K562 (cell line): Measurements from ENCODE around the gene CCDC127. TPM values are rescaled to one million over a fixed set of nuclear protein-coding genes. Genes with fewer than 3 reads are reported as not detected.
"Not testable (repeated sequence)": the region's sequence is repeated elsewhere in the genome, so short reads cannot be mapped to it uniquely, and the experiment has no call there.

Experiments used
- ATAC-seq: fragments of 200-7000 bp; cut with Tn5 transposase; 3 replicates; pipeline ENCODE4 v1.9.1; 2020; ENCODE audit warnings: moderate library complexity
- BruUV-seq: library from RNA; stranded (reverse); fragments of 400-500 nt; replicated peaks from 2 replicates; lab custom pipeline; 2021; lab: Mats Ljungman, UMichigan
- CTCF ChIA-PET: fragments of 300-600 bp; formaldehyde crosslinking; extraction: SDS; loops from one replicate; lab custom pipeline; 2021; ENCODE audit warnings: low intra/inter-chr PET ratio; lab: Yijun Ruan, JAX
- POLR2A ChIA-PET: fragments of 300-600, 350-650 bp; sonication (Branson Sonifier 250); formaldehyde crosslinking; extraction: SDS; loops from one replicate; lab custom pipeline; 2021; ENCODE audit warnings: antibody characterized with exemption, inconsistent platforms; lab: Yijun Ruan, JAX
- DNase-seq, 4 experiments: peaks; one replicate each; pipeline versions ENCODE4 v3.0.0 to v3.0.0-alpha.2; 2011 to 2018; ENCODE audit warnings: low spot score in 3 of 4, mixed read lengths in 3 of 4; ENCODE audit errors: extremely low read depth in 1 of 4
- FAIRE-seq: peaks from 2 replicates; lab custom pipeline; 2011; peaks lifted over from hg19 to GRCh38; lab: Jason Lieb, UNC
- H2AFZ ChIP-seq: 2 replicates; pipeline ENCODE4 v1.6.0; 2011; ENCODE audit warnings: low read depth, low read length, control low read depth, inconsistent platforms
- H3K27ac ChIP-seq: fragments of 200-600 bp; 3 replicates; pipeline ENCODE4 v1.8.0; 2011; ENCODE audit warnings: low read depth, mild to moderate bottlenecking, control low read depth, inconsistent platforms, low read length, moderate library complexity, mixed read lengths; ENCODE audit errors: extremely low read depth
- H3K27me3 ChIP-seq, 2 experiments: fragments of 300-600 bp in 1 of 2; 2 replicates in 1 of 2; 3 replicates in 1 of 2; pipeline versions ENCODE4 v1.6.0 to v1.8.0; 2011; ENCODE audit warnings: inconsistent platforms in 2 of 2, low read length in 2 of 2, mild to moderate bottlenecking in 1 of 2, mixed read lengths in 1 of 2, moderate library complexity in 1 of 2; ENCODE audit not compliant: control insufficient read depth in 2 of 2, insufficient read depth in 2 of 2
- H3K36me3 ChIP-seq: fragments of 300-600 bp; 3 replicates; pipeline ENCODE4 v1.8.0; 2011; ENCODE audit warnings: mild to moderate bottlenecking, low read length, inconsistent platforms; ENCODE audit not compliant: control insufficient read depth, insufficient read depth
- H3K4me1 ChIP-seq, 2 experiments: fragments of 200-600 bp in 1 of 2; replicated peaks in 1 of 2; 2 replicates in 1 of 2; 3 replicates in 1 of 2; pipeline versions ENCODE4 v1.5.1 to v1.8.0; 2011; ENCODE audit warnings: inconsistent platforms in 2 of 2, low read length in 2 of 2, mild to moderate bottlenecking in 1 of 2, mixed read lengths in 1 of 2, moderate library complexity in 1 of 2; ENCODE audit not compliant: control insufficient read depth in 2 of 2, insufficient read depth in 2 of 2
- H3K4me2 ChIP-seq: 2 replicates; pipeline ENCODE4 v1.6.1; 2011; ENCODE audit warnings: low read length, control low read depth, inconsistent platforms, mixed read lengths; ENCODE audit not compliant: insufficient read depth
- H3K4me3 ChIP-seq: fragments of 200-600 bp; sonication (generic), shearing (Covaris generic); 2 replicates; pipeline ENCODE4 v1.5.1; 2016; ENCODE audit warnings: control low read depth, inconsistent platforms
- H3K79me2 ChIP-seq: fragments of 200-600 bp; 3 replicates; pipeline ENCODE4 v1.8.0; 2011; ENCODE audit warnings: low read length, inconsistent platforms; ENCODE audit not compliant: control insufficient read depth, insufficient read depth
- H3K9ac ChIP-seq, 2 experiments: 2 replicates each; pipeline versions ENCODE4 v1.6.0 to v1.6.1; 2011; ENCODE audit warnings: low read depth in 2 of 2, low read length in 2 of 2, control low read depth in 1 of 2, inconsistent platforms in 1 of 2, mild to moderate bottlenecking in 1 of 2, mixed read lengths in 1 of 2; ENCODE audit not compliant: insufficient read depth in 1 of 2
- H3K9me1 ChIP-seq: one replicate; pipeline ENCODE4 v1.6.0; 2011; ENCODE audit warnings: inconsistent platforms, mild to moderate bottlenecking, low read length, moderate library complexity; ENCODE audit not compliant: control insufficient read depth, insufficient read depth
- H3K9me3 ChIP-seq: replicated peaks from 2 replicates; pipeline ENCODE4 v1.5.1; 2011; ENCODE audit warnings: low read depth, low read length, inconsistent platforms; ENCODE audit not compliant: control insufficient read depth, insufficient read depth
- H4K20me1 ChIP-seq: replicated peaks from 2 replicates; pipeline ENCODE4 v1.6.1; 2011; ENCODE audit warnings: low read length, inconsistent platforms, mixed read lengths; ENCODE audit not compliant: control insufficient read depth, insufficient read depth
- WGBS: fragments of 100-300 bp; shearing (Covaris generic); methylation state at CpG from one replicate; pipeline ENCODE4 v1.1.6; 2016; ENCODE audit warnings: low coverage, mixed read lengths; ENCODE audit not compliant: insufficient coverage; ENCODE audit errors: missing lambda C conversion rate; 5-methylcytosine and 5-hydroxymethylcytosine counted together
- in situ Hi-C: fragments of 300-500 bp; cut with MboI; formaldehyde crosslinking; loops from 4 replicates; pipeline ENCODE4 v1.15.0; 2018; ENCODE audit warnings: inconsistent platforms, mixed read lengths
- intact Hi-C: fragments of 100-400 bp; cut with micrococcal nuclease; formaldehyde crosslinking; loops from 2 replicates; pipeline ENCODE4 v1.14.2; 2022
- polyA plus RNA-seq, 8 experiments: library from polyadenylated mRNA; depleted of rRNA in 4 of 8; stranded (reverse) in 5 of 8; unstranded in 3 of 8; fragments of >200 nt; fragmentation: Nextera tagmentation in 2 of 8; fragmentation: Illumina TruSeq in 1 of 8; extraction: Ambion mirVana in 2 of 8; extraction: Trizol in 1 of 8; gene quantifications; 2 replicates each; pipeline versions ENCODE4 v1.2.1 to v1.2.3, GENCODE V29; 2011 to 2014; ENCODE audit warnings: inconsistent platforms in 1 of 8, missing spikeins in 1 of 8
- total RNA-seq, 7 experiments: library from RNA; depleted of rRNA in 6 of 7; stranded (reverse); fragments of >200 nt in 6 of 7; fragmentation: Illumina TruSeq in 2 of 7; extraction: Trizol in 2 of 7; gene quantifications; 2 replicates each; pipeline versions ENCODE4 v1.2.1 to v1.2.3, GENCODE V29; 2011 to 2021; ENCODE audit warnings: low replicate concordance in 1 of 7

Gene CCDC127
- total and polyA plus RNA-seq, 9 of the 15 experiments (the other 6 are each of a cell fraction or from before 2014, with no cell fraction given): 2.7 to 4.5 (median 4.1) TPM

DNA sequence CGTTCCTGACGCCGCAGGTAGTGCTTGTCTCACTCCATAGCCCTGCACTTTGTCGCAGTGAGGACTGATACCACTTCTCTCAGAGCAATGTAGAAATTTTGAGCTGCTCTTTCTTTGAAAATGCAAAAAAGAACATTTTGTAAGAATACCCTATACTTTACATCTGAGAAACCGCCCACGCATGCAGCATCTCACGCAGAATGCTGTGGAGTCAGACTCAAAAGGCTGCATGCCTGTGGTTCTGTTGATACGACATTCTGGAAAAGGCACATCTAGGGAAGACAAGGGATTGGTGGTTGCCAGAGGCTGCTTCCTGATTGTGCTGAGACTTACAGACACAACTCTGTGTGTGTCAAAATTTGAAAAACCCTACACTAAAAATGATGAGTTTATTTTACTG is 20.0 kb upstream of the CCDC127 start:
- in situ Hi-C loops: loop anchor here (5.0 kb wide), 1 partner anchor 1354 kb away; no protein-coding TSS in a partner anchor
- intact Hi-C loops, H3K79me2 ChIP-seq, H2AFZ ChIP-seq, FAIRE-seq, H3K9ac ChIP-seq, POLR2A ChIA-PET, BruUV-seq, H3K27ac ChIP-seq, ATAC-seq, H3K4me2 ChIP-seq, H3K4me1 ChIP-seq, H3K4me3 ChIP-seq, H4K20me1 ChIP-seq, DNase-seq, H3K27me3 ChIP-seq, CTCF ChIA-PET, H3K9me1 ChIP-seq, H3K9me3 ChIP-seq: not testable (repeated sequence)
- 97% methylated on average over 8 of the region's 8 CpGs for WGBS
- peaks cover 81% of the 10 kb centered on the region for H3K36me3 ChIP-seq

DNA sequence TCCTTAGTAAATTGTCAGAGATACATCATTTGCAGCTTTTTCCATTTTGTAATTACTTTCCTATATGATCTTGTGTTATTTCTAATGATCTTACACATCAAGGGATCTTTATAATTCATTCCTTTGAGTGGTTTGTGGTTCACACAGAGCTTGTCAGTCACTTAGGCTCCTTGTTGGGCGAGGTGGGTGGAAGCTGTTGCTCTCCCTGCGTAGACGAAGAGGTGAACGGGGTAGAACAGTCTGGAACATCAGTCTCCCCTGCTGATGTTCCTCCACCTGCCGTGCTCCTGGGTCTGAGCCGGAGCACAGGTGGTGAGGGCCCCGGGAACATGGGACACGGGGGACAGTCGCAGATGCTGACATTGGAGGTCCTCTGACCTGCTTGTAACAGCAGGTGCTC is 17.6 kb upstream of the CCDC127 start:
- CTCF ChIA-PET, H3K79me2 ChIP-seq, FAIRE-seq, H3K9me1 ChIP-seq, ATAC-seq, BruUV-seq, H3K9me3 ChIP-seq, intact Hi-C loops, DNase-seq, H3K4me2 ChIP-seq, H3K27me3 ChIP-seq, H3K9ac ChIP-seq, H2AFZ ChIP-seq, H3K4me1 ChIP-seq, H3K4me3 ChIP-seq, H3K27ac ChIP-seq, H4K20me1 ChIP-seq: not testable (repeated sequence)
- 100% methylated on average over 5 of the region's 9 CpGs for WGBS
- POLR2A ChIA-PET: interaction anchor here (1.3 kb wide), 1 partner anchor 11 kb away, joined by 3 read pairs; no protein-coding TSS in a partner anchor
- H3K36me3 ChIP-seq: peaks cover 83% of the 10 kb centered on the region
- in situ Hi-C loops: loop anchor here (5.0 kb wide), 1 partner anchor 1357 kb away; no protein-coding TSS in a partner anchor
